CD4-positive, alpha-beta T cell (primary cell): ENCODE data around the gene HECTD4. TPM values are rescaled to one million over a fixed set of nuclear protein-coding genes. Genes with fewer than 3 reads are reported as not detected.

Experiments
- ATAC-seq: fragments of 200-7000 bp; cut with Tn5 transposase; one replicate; pipeline ENCODE4 v1.10.0; 2022; ENCODE audit warnings: mild to moderate bottlenecking; ENCODE audit not compliant: poor library complexity
- CTCF ChIA-PET: fragments of 350-600 bp; sonication (Branson Sonifier 250); formaldehyde crosslinking; loops from one replicate; lab custom pipeline; 2021; ENCODE audit warnings: antibody characterized with exemption, inconsistent platforms; lab: Charles Lee
- POLR2A ChIA-PET: fragments of 350-600 bp; sonication (Branson Sonifier 250); formaldehyde crosslinking; loops from one replicate; lab custom pipeline; 2021; ENCODE audit warnings: antibody characterized with exemption, inconsistent platforms; lab: Charles Lee
- DNase-seq, 14 experiments: peaks; one replicate each; pipeline ENCODE4 v3.0.0-alpha.2; 2013 to 2020; ENCODE audit warnings: mixed read lengths in 2 of 14
- H3K27ac ChIP-seq, 2 donors: one replicate each; pipeline versions ENCODE4 v1.5.1 to v1.7.0; 2013; ENCODE audit warnings: low read length in 2 of 2, low read depth in 1 of 2, mild to moderate bottlenecking in 1 of 2
- H3K27me3 ChIP-seq, 2 experiments: 1 replicate in 1 of 2; 2 replicates in 1 of 2; pipeline versions ENCODE4 v1.6.1 to v1.7.0; 2013; ENCODE audit warnings: low read length in 2 of 2, control low read depth in 1 of 2, mild to moderate bottlenecking in 1 of 2, moderate library complexity in 1 of 2; ENCODE audit not compliant: insufficient read depth in 2 of 2, control insufficient read depth in 1 of 2
- H3K36me3 ChIP-seq: one replicate; pipeline ENCODE4 v1.6.1; 2013; ENCODE audit warnings: low read length, control low read depth; ENCODE audit not compliant: insufficient read depth
- H3K4me1 ChIP-seq: one replicate; pipeline ENCODE4 v1.6.1; 2013; ENCODE audit warnings: low read length, control low read depth; ENCODE audit not compliant: insufficient read depth
- H3K4me3 ChIP-seq: one replicate; pipeline ENCODE4 v1.5.1; 2013; ENCODE audit warnings: mild to moderate bottlenecking, low read length, moderate library complexity
- H3K9me3 ChIP-seq, 2 experiments: 1 replicate in 1 of 2; 2 replicates in 1 of 2; pipeline versions ENCODE4 v1.6.1 to v1.7.0; 2013; ENCODE audit warnings: low read length in 2 of 2, mild to moderate bottlenecking in 2 of 2, control low read depth in 1 of 2, moderate library complexity in 1 of 2; ENCODE audit not compliant: control insufficient read depth in 1 of 2, insufficient read depth in 1 of 2
- H3K27ac Mint-ChIP-seq: one replicate; pipeline ENCODE4 v1.8.0; 2020; ENCODE audit warnings: mixed read lengths
- H3K27me3 Mint-ChIP-seq: one replicate; pipeline ENCODE4 v1.8.0; 2021; ENCODE audit warnings: mixed read lengths
- H3K36me3 Mint-ChIP-seq: one replicate; pipeline ENCODE4 v1.8.0; 2021; ENCODE audit warnings: low read depth, mixed read lengths
- H3K4me1 Mint-ChIP-seq: one replicate; pipeline ENCODE4 v1.8.0; 2021; ENCODE audit warnings: low read depth, mixed read lengths
- H3K4me3 Mint-ChIP-seq: one replicate; pipeline ENCODE4 v1.8.0; 2020; ENCODE audit warnings: mild to moderate bottlenecking, mixed read lengths
- H3K9me3 Mint-ChIP-seq: one replicate; pipeline ENCODE4 v1.8.0; 2020; ENCODE audit warnings: mixed read lengths
- CTCF ChIP-seq: fragments of 200-600 bp; IDR thresholded peaks from one replicate; pipeline ENCODE4 v1.8.0; 2022; ENCODE audit warnings: antibody characterized with exemption, mild to moderate bottlenecking
- intact Hi-C, 2 experiments: fragments of 100-400 bp; cut with DNase I in 1 of 2; cut with micrococcal nuclease in 1 of 2; formaldehyde crosslinking; loops; one replicate each; pipeline versions ENCODE4 v1.15.1 to v1.9.0; 2023 to 2025; cut with DNase I, micrococcal nuclease
- total RNA-seq, 174 experiments: library from RNA in 2 of 174; stranded (reverse) in 2 of 174; gene quantifications; one replicate each; pipeline ENCODE4 v1.2.3 and lab custom pipeline; 2021 to 2026

HECTD4 gene
- total RNA-seq, 2 experiments from 2014 or later = 40.2 to 43.3 TPM

- ChIA-PET POLR2A (no interaction called here), CTCF (interaction anchor here (0.7 kb wide), 1 partner anchor 19 kb away, joined by 5 read pairs; no protein-coding TSS in a partner anchor)
- Histone ChIP-seq H3K27ac (no peak overlapping the region), H3K4me1 (no peaks in the 10 kb centered on the region), H3K4me3 (no peak overlapping the region), H3K27me3 (no peaks in the 10 kb centered on the region), H3K36me3 (no peaks in the 10 kb centered on the region), H3K9me3 (no peaks in the 10 kb centered on the region)
- H3K36me3 Mint-ChIP-seq = no peaks in the 10 kb centered on the region
- TF ChIP-seq CTCF = no peak
- H3K4me3 Mint-ChIP-seq = no peak overlapping the region
- ATAC-seq (no peak), DNase-seq (no peak)
- no peaks in the 10 kb centered on the region for H3K9me3 Mint-ChIP-seq
- no peak overlapping the region for H3K27ac Mint-ChIP-seq
- H3K4me1 Mint-ChIP-seq = peaks cover 21% of the 10 kb centered on the region
- no peaks in the 10 kb centered on the region for H3K27me3 Mint-ChIP-seq
- intact Hi-C loops = no loop called here
These were observed 53.6 kb downstream of the HECTD4 start for GRCh38 chr12:112328456-112329124.

GRCh38 chr12:112327209-112327938 lies 54.9 kb downstream of the HECTD4 start:
- intact Hi-C loops = no loop called here
- Mint-ChIP-seq H3K36me3 (no peaks in the 10 kb centered on the region), H3K9me3 (no peaks in the 10 kb centered on the region), H3K27ac (no peak overlapping the region), H3K4me1 (peaks cover 22% of the 10 kb centered on the region), H3K4me3 (no peak overlapping the region), H3K27me3 (no peaks in the 10 kb centered on the region)
- ChIA-PET POLR2A (no interaction called here), CTCF (no interaction called here)
- no peaks in the 10 kb centered on the region for H3K4me1 ChIP-seq
- ATAC-seq (no peak), DNase-seq (no peak)
- no peaks in the 10 kb centered on the region for H3K9me3 ChIP-seq
- H3K36me3 ChIP-seq = no peaks in the 10 kb centered on the region
- no peaks in the 10 kb centered on the region for H3K27me3 ChIP-seq
- no peak overlapping the region for H3K4me3 ChIP-seq
- no peak for TF ChIP-seq CTCF
- no peak overlapping the region for H3K27ac ChIP-seq

- Histone ChIP-seq H3K36me3 (no peaks in the 10 kb centered on the region), H3K27ac (no peak overlapping the region), H3K4me1 (no peaks in the 10 kb centered on the region), H3K4me3 (no peak overlapping the region), H3K9me3 (no peaks in the 10 kb centered on the region), H3K27me3 (no peaks in the 10 kb centered on the region)
- no peak for TF ChIP-seq CTCF
- intact Hi-C loops = no loop called here
- H3K27ac Mint-ChIP-seq = no peak overlapping the region
- H3K4me1 Mint-ChIP-seq = peaks cover 24% of the 10 kb centered on the region
- H3K4me3 Mint-ChIP-seq = no peak overlapping the region
- DNase-seq (no peak), ATAC-seq (no peak)
- ChIA-PET CTCF (interaction anchor here (0.9 kb wide), 1 partner anchor 27 kb away, joined by 3 read pairs; no protein-coding TSS in a partner anchor), POLR2A (no interaction called here)
- no peaks in the 10 kb centered on the region for H3K36me3 Mint-ChIP-seq
- no peaks in the 10 kb centered on the region for H3K9me3 Mint-ChIP-seq
- H3K27me3 Mint-ChIP-seq = no peaks in the 10 kb centered on the region
These were observed 56.5 kb downstream of the HECTD4 start for GRCh38 chr12:112325622-112326207.
